HG03378 (cell line): Measurements from ENCODE around the gene MRPS18A.
"Not testable (repeated sequence)": the region's sequence is repeated elsewhere in the genome, so short reads cannot be mapped to it uniquely, and the experiment has no call there.

Source experiments
- ATAC-seq: cut with Tn5 transposase; IDR thresholded peaks from one replicate; pipeline ENCODE4 v1.9.1; 2021; ENCODE audit warnings: mild to moderate bottlenecking, moderate library complexity; ENCODE audit not compliant: unreplicated experiment

MRPS18A gene

GRCh38 chr6:43671801-43672690 is 15.5 kb downstream of the MRPS18A start:
- no peak for ATAC-seq

DNA sequence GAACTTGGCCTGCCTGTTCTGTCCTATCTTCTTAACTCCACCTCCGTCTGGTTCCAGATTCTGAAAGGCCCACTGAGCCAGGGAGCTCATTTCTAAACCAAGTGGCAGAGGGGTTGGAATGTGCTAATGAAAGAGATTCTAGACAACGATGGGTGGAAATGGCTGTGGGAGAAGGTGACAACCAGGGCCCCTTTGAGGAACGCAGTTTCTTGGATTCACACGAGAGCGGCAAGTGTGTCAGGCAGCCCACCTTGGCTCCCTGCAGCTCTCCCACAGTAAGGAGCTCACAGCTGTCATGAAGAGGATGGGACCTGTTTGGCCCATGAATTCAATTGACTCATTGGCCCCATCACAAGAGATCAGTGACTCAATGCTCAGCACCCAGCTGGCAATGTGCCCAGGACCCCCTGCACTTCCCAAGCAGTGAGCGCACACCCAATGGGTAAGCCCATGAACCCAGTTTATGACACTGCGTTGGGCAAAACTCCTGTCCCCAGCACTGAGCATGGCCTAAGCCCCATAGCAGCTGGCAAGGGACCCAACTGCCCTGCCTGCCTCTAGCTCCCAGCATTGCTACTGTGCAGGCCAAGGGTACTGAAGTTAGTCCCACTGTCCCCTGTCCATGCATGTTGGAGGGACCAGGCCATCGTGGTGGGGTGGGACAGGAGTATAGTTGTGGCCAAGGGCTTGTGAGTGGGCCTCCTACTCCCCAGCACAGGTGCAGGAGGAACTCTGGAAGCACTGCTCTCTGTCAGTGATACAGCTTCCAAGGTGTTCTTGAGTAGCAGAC is 16.4 kb downstream of the MRPS18A start:
- no peak for ATAC-seq

GRCh38 chr6:43670623-43670986 is 17.0 kb downstream of the MRPS18A start:
- no peak for ATAC-seq

GRCh38 chr6:43669922-43670622 is 17.5 kb downstream of the MRPS18A start:
- no peak for ATAC-seq

DNA sequence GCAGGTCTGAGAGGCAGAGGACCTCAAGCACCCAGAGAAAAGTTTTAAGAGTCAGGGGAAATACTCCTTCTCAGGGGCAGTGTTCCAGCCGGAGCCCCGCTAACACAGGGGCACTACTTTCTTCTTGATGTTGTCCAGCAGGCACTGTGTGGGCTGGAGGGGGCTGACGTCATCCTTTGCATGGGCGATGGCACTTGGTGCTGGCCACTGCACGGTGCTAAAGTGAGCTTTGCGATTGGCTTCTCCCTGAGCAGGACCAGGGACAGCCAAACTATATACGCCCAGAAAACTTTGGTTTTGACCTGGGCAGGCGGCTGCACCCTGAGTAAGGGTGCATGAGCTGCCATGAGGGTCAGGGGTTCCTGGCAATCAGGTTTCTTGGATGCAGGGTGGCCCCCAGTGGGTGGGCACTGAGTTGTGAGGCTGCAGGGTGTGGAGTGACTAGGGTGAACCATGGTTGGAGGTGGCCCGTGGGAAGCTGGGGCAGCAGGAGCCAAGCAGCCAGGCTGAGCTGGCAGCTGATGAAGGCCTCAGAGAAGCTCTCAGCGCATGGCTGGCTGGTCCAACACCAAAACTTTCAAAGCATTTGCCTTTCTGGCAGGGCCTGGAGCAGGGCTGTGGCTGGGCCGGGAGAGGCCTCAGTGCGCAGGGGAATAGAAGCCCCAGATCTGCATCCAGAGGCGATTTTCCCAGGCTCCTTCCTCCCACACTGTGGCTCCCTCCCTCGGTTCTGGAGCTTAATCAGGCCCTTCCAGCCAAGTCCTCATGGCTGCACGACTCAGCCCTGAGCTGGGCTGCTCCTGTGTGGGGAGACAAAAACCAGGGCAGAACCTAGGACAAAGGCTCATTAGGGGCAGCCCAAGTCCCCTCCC is 18.3 kb downstream of the MRPS18A start:
- no peak for ATAC-seq

GRCh38 chr6:43668151-43669028 is 19.2 kb downstream of the MRPS18A start:
- ATAC-seq = no peak

DNA sequence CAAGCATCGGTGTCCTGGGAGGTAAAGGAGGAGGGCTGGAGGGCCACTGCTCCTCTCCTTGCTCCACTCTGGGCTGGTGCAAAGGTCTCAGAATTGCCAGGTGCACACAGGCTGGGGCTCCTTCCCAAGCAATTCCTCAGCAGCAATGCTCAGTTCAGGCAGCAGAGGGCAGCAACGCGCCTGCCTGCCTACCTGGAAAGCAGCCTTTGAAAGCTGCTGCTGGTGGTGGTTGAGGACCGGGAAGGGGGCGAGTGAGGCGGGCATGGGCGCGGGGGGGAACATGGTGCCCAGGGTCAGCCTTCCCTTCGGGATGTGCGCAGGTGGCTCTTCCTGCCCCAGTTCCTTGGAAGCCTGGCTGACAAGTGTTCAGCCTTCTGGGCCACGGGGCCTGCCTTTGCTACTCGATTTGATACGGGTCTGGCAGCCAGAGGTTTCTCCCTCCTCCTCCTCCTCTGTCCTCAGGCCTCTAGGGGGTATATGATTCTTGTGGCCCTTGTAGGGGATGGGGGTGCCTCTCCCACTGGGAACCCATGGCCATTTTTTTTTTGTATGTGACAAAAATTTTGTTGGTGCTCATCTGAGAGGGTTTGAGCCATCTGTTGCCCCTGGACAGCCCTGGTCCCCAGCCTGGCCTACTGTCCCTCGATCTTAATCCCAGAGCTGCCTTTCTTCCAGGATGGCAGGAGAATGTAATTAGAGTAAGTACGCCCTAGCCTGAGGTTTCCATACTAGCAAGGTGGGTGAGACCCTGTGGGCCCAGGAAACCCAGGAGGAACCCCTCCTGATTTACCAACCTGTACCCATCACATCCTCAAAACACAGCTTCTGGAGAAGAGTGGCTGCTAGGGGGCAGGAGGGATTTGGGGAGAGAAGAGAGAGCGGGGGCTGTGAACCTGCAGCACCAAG is 20.1 kb downstream of the MRPS18A start:
- no peak for ATAC-seq

- ATAC-seq = no peak
These were observed 21.2 kb downstream of the MRPS18A start for GRCh38 chr6:43666196-43666920.

DNA sequence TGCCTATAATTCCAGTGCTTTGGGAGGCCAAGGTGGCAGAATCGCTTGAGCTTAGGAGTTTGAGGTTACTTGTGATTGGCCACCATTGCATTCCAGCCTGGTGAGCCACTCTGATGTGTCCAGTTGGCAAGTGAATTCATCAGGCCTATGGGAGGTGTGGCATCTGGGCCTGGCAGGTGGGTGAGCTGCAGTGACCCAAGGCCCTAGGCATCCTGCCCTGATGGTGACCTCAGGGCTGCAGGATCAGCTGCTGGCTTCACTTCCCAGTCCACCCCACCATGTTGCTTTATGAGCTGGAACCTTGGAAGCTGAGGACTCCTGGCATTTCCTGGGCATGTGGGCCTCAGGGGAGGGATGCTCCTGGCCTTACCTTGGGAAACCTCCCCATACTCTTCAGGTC is 22.2 kb downstream of the MRPS18A start:
- ATAC-seq = no peak

DNA sequence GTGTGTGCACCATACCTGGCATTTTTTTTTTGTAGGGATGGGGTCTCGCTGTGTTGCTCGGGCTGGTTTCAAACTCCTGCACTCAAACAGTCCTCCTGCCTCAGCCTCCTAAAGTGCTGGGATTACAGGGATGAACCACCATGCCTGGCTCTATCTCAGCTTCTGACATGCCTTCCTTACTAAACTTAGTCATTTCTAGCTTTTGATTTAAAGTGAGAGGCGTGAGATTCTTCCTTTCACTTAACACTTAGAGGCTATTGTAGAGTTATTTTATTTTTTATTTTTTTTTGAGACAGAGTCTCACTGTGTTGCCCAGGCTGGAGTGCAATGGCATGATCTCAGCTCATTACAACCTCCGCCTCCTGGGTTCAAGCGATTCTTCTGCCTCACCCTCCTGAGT is 24.6 kb downstream of the MRPS18A start:
- ATAC-seq = not testable (repeated sequence)

DNA sequence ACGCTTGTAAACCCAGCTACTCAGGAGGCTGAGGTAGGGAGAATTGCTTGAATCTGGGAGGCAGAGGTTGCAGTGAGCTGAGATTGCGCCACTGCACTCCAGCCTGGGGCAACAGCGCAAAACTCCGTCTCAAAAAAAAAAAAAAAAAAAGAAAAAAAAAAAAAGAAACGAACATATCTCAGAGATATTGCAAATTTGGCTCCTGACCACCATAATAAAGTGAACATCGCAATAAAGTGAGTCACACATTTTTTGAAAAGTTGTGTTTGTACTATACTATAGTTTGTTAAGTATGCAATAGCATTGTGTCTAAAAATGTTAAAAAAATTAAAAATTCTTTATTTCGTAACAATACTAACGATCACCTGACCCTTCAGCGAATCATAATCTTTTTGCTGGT is 29.4 kb downstream of the MRPS18A start:
- ATAC-seq = no peak

GRCh38 chr6:43657221-43657802 is 30.3 kb downstream of the MRPS18A start:
- no peak for ATAC-seq

GRCh38 chr6:43652822-43653221 is 34.8 kb downstream of the MRPS18A start:
- ATAC-seq = not testable (repeated sequence)

DNA sequence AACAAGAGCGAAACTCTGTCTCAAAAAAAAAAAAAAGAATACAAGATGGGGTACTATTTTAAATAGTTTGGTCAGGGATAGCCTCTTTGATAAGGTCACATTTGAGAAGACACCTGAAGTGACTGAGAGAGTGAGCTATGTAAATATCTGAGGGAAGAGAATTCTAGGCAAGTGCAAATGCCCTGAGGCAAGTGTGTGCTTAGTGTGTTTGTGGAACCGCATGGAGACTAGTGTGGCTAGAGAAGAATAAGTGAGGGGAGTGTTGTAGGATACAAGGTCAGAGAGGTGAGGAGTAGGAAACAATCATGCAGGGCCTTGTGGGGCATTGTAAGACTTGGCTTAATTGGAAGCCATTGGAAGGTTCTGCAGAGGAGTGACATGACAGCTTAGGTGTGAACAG is 39.3 kb downstream of the MRPS18A start:
- no peak for ATAC-seq

DNA sequence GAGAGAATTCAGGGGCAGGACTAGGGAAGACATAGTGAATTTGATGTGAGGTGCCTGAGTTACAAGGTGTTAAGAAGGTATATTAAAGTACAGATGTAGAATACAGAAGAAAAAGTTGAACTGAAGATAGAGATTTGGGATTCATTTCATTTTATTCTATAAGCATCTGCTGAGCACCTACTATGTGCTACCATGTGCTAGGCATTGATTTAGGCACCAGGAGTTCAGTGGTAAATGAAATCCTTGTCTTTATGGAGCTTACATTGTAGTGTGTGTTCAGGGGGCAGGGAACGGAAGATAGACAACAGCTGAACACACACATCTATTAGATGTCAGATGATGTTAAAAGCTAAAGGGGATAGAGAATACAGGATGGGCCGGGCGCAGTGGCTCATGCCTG is 40.0 kb downstream of the MRPS18A start:
- ATAC-seq = no peak

- ATAC-seq = no peak
These were observed 42.0 kb downstream of the MRPS18A start for GRCh38 chr6:43645613-43645964.

DNA sequence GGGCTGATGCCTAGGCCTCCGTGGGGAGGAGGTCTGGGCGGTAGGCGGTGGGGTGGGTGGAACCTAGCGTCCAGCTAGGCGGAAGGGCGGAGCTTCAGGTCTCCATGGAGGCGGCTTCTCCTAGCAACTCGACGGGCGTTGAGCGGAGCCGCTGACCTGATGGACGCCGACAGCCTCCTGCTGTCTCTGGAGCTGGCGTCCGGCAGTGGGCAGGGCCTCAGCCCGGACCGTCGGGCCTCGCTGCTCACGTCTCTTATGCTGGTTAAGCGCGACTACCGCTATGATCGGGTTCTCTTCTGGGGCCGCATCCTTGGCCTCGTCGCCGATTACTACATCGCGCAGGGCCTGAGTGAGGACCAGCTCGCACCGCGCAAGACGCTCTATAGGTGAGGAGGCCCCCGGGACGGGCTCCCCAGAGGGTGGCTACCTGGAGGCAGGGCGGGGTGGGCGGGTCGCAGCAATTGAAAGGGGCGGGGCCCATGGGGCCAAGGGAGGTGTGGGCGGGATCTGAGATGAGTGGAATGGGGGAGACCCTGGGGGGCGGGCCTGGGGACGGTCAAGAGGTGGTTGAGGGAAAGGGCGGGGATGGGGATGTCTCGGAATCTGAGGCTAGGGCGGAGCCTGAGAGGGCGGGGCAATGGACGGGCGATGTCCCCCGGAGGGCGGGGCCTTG is 42.5 kb downstream of the MRPS18A start, which contains the start of gene RSPH9:
Gene RSPH9, plus strand, starts transcription at position 97 of the 673 bp plus-strand sequence. Its CDS starts 63 bp downstream, at position 160.
- no peak for ATAC-seq
